Kidney (tissue), 14 donors: ENCODE results near the gene CTDP1. TPM values are rescaled to one million over a fixed set of nuclear protein-coding genes. Genes with fewer than 3 reads are reported as not detected.

ENCODE experiments used
- DNase-seq, 5 donors: peaks; one replicate each; pipeline ENCODE4 v3.0.0-alpha.2; 2013 to 2020
- FAIRE-seq: peaks from 2 replicates; lab custom pipeline; 2012; peaks lifted over from hg19 to GRCh38; lab: Jason Lieb, UNC
- H3K27ac ChIP-seq, 2 donors: one replicate each; pipeline ENCODE4 v1.7.0; 2013; ENCODE audit warnings: low read depth in 2 of 2, low read length in 2 of 2, inconsistent platforms in 1 of 2
- H3K27me3 ChIP-seq: one replicate; pipeline ENCODE4 v1.7.1; 2013; ENCODE audit warnings: low read length, inconsistent platforms; ENCODE audit not compliant: control insufficient read depth, insufficient read depth
- H3K36me3 ChIP-seq, 3 donors: one replicate each; pipeline versions ENCODE4 v1.7.0 to v1.7.1; 2013; ENCODE audit warnings: low read length in 3 of 3, control low read depth in 1 of 3, inconsistent platforms in 1 of 3; ENCODE audit not compliant: insufficient read depth in 3 of 3, control insufficient read depth in 2 of 3
- H3K4me1 ChIP-seq, 3 donors: one replicate each; pipeline versions ENCODE4 v1.7.0 to v1.7.1; 2013; ENCODE audit warnings: low read length in 3 of 3, inconsistent platforms in 1 of 3, low read depth in 1 of 3; ENCODE audit not compliant: control insufficient read depth in 2 of 3, insufficient read depth in 2 of 3
- H3K4me3 ChIP-seq, 3 donors: one replicate each; pipeline versions ENCODE4 v1.7.0 to v1.8.1; 2013; ENCODE audit warnings: low read length in 3 of 3, control low read depth in 1 of 3, inconsistent platforms in 1 of 3
- H3K9ac ChIP-seq, 3 donors: one replicate each; pipeline versions ENCODE4 v1.7.0 to v1.7.1; 2013; ENCODE audit warnings: low read length in 3 of 3, control low read depth in 1 of 3, inconsistent platforms in 1 of 3
- H3K9me3 ChIP-seq, 3 donors: one replicate each; pipeline versions ENCODE4 v1.7.0 to v1.7.1; 2013; ENCODE audit warnings: low read length in 3 of 3, control low read depth in 1 of 3, inconsistent platforms in 1 of 3; ENCODE audit not compliant: control insufficient read depth in 2 of 3, insufficient read depth in 1 of 3
- intact Hi-C: fragments of 100-400 bp; cut with DNase I; formaldehyde crosslinking; loops from one replicate; pipeline ENCODE4 v1.11.1; 2022
- polyA plus RNA-seq: library from polyadenylated mRNA; stranded (reverse); fragments of 350-450 nt; fragmentation: Illumina TruSeq; extraction: RNeasy Lipid Tissue Mini Kit (QIAGEN cat#74804); gene quantifications from one replicate; pipeline ENCODE4 v1.2.3, GENCODE V29; 2014; ENCODE audit warnings: low read depth, low replicate concordance; ENCODE audit not compliant: insufficient read depth
- total RNA-seq: library from RNA; stranded (reverse); fragmentation: NEBNext Ultra II Directional; extraction: Animal tissue kit (Norgen Biotek cat#: 25700); gene quantifications from one replicate; pipeline ENCODE4 v1.2.1, GENCODE V29; 2021
- TF ChIP-seq, protein P1 (sequence below): IDR thresholded peaks from 3 replicates; pipeline ENCODE4 v1.5.1; 2012; ENCODE audit warnings: mild to moderate bottlenecking, moderate library complexity, borderline replicate concordance; ENCODE audit not compliant: insufficient read depth; ENCODE audit errors: extremely low read depth
- donor health status: control.
- donor health status: control.
- donor health status: control.
- donor health status: control.
- donor health status: control.
- donor health status: DM: yes; HTN: yes; CAD: no.
- donor health status: Normal renal cell carcinoma (clear cell type).

CTDP1 gene
- total and polyA plus RNA-seq, 2 donors from 2014 or later, result 11.1 to 21.8 TPM

DNA sequence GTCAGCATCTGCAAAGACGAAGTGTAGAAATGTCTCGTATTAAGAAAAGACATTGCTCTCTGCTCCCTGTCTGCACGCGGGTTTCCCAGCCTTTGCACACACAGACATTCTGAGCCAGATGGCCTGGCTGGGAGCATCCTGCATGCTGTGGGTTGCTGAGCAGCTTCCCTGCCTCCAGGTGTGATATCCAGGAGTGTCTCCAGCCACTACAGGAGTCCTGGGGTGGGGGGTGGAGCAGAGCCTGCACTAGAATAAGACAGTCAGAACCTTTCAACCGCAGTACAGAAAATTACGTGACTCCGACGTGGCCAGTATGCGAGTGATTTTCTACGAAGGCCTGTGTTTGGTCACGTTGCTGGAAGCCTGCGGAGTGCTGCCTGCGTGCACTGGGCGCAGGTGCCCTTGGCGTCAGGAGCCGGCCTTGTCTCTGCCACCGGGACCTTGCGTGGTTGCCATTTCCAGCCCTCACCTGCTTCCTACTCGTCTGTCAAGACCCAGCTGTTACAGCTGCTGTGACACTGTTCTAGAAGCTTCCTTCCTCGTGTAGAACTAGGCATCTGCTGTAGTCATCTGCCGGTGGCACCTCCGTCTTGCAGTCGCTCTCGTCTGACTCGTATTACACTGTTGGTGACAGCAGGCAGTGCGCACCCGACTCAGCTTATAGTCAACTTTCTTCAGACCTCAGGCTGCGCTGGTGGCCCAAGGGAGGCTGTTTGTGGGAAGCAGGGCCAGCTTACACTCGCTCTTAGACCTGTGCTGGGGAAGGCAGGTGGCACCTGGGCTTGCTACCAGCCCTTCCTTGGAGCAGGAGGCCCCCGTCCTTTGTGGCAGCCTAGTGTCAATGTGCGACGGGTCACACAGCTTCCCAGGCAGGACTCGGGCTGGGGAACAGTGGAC lies 11.2 kb downstream of the CTDP1 start:
- TF ChIP-seq, protein P1, sequence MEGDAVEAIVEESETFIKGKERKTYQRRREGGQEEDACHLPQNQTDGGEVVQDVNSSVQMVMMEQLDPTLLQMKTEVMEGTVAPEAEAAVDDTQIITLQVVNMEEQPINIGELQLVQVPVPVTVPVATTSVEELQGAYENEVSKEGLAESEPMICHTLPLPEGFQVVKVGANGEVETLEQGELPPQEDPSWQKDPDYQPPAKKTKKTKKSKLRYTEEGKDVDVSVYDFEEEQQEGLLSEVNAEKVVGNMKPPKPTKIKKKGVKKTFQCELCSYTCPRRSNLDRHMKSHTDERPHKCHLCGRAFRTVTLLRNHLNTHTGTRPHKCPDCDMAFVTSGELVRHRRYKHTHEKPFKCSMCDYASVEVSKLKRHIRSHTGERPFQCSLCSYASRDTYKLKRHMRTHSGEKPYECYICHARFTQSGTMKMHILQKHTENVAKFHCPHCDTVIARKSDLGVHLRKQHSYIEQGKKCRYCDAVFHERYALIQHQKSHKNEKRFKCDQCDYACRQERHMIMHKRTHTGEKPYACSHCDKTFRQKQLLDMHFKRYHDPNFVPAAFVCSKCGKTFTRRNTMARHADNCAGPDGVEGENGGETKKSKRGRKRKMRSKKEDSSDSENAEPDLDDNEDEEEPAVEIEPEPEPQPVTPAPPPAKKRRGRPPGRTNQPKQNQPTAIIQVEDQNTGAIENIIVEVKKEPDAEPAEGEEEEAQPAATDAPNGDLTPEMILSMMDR, result no peak
- no peak overlapping the region for H3K27ac ChIP-seq

DNA sequence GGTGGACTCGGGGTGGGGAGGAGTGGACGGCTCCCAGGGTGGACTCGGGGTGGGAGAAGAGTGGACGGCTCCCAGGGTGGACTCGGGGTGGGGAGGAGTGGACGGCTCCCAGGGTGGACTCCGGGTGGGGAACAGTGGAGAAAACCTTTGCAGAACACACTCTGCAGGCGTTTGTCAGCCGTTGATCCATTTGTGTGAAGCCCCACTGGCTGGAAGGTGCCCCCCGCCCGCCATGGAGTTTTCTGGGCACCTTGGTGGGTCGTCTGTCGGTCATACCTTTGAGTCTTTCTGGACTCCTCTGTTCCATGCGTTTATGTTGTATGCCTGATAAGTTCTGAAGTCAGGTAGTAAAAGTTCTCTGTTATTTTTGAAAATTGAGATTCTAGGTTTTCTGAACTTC lies 12.5 kb downstream of the CTDP1 start:
- H3K9ac ChIP-seq, result no peak overlapping the region
- peaks cover 0 to 6% (median 3%) of the 10 kb centered on the region in 3 donors for H3K4me1 ChIP-seq
- H3K36me3 ChIP-seq, result peaks cover 0 to 10% (median 5%) of the 10 kb centered on the region in 3 donors
- H3K27ac ChIP-seq, result no peak overlapping the region
- DNase-seq (no peak), FAIRE-seq (no peak)
- H3K27me3 ChIP-seq, result no peaks in the 10 kb centered on the region
- H3K4me3 ChIP-seq, result no peak overlapping the region
- no peaks in the 10 kb centered on the region for H3K9me3 ChIP-seq
- TF ChIP-seq, protein P1, result no peak
- intact Hi-C loops, result no loop called here

More for the DNA sequence above, 11.2 kb downstream of the CTDP1 start:
- H3K9me3 ChIP-seq, result no peaks in the 10 kb centered on the region
- intact Hi-C loops, result no loop called here
- no peaks in the 10 kb centered on the region for H3K27me3 ChIP-seq
- peaks cover 0 to 6% (median 3%) of the 10 kb centered on the region in 3 donors for H3K4me1 ChIP-seq
- H3K4me3 ChIP-seq, result peak overlapping the region in 1 of 3 donors; percentile 7
- no peak overlapping the region for H3K9ac ChIP-seq
- DNase-seq, result no peak
- H3K36me3 ChIP-seq, result peaks cover 0 to 3% (median 0%) of the 10 kb centered on the region in 3 donors
- FAIRE-seq, result no peak

DNA sequence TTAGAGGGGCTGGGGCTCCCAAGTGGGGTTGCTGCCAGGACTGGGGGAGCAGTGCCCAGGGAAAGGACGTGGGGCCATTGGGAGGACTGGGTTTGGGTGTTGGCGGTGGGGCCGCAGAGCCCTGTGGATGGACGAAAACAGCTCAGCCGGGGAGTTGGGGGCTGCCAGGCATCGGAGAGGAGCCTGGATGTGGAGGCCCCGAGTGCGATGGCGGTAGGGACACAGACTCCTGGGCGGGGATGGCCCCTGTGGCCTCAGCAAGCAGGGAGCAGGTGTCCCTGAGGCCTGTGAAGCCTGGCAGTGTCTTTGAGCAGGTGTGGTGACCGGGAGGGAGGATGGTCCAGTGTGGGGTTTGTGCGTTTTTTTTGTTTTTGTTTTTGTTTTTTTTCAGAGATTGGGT lies 13.3 kb downstream of the CTDP1 start:
- no peak overlapping the region for H3K27ac ChIP-seq
- no peak for FAIRE-seq

More for the DNA sequence above, 13.3 kb downstream of the CTDP1 start:
- TF ChIP-seq, protein P1, result no peak
- no peak for DNase-seq
- Histone ChIP-seq H3K4me1 (peaks cover 0 to 6% (median 3%) of the 10 kb centered on the region in 3 donors), H3K4me3 (no peak overlapping the region), H3K9ac (no peak overlapping the region), H3K27me3 (no peaks in the 10 kb centered on the region), H3K9me3 (no peaks in the 10 kb centered on the region), H3K36me3 (peaks cover 0 to 12% (median 5%) of the 10 kb centered on the region in 3 donors)
- intact Hi-C loops, result no loop called here
